ENCODE results near the gene TGM5.

DNA sequence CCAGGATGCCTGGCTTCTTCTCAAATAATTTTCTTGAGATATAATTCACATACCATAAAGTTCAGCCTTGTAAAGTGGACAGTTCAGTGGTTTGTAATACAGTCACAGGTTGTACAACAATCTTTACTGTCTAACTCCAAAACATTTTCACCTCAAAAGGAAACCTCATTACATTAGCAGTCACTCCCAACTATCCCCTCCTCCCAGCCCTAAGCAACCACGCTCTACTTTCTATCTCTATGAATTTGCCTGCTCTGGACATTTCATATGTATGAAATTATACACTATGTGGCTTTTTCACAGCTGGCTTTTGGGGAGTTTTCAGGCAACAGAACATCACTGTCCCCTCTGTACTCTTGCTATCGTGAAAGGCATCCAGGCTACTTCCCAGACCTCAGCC is 17.5 kb downstream of the TGM5 start:
- TF ChIP-seq, protein P1, sequence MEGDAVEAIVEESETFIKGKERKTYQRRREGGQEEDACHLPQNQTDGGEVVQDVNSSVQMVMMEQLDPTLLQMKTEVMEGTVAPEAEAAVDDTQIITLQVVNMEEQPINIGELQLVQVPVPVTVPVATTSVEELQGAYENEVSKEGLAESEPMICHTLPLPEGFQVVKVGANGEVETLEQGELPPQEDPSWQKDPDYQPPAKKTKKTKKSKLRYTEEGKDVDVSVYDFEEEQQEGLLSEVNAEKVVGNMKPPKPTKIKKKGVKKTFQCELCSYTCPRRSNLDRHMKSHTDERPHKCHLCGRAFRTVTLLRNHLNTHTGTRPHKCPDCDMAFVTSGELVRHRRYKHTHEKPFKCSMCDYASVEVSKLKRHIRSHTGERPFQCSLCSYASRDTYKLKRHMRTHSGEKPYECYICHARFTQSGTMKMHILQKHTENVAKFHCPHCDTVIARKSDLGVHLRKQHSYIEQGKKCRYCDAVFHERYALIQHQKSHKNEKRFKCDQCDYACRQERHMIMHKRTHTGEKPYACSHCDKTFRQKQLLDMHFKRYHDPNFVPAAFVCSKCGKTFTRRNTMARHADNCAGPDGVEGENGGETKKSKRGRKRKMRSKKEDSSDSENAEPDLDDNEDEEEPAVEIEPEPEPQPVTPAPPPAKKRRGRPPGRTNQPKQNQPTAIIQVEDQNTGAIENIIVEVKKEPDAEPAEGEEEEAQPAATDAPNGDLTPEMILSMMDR (IDR thresholded peaks at IDR 0.05 in 8 of 11, conservative IDR thresholded peaks at IDR 0.05 in 3 of 11) = no peak
- TF ChIP-seq POLR2AphosphoS5 (IDR thresholded peaks at IDR 0.05) = no peak
